A673 (cell line): ENCODE results near the gene ARFGEF2.

Source experiments
- CTCF ChIP-seq: fragments of 300-800, 200-600 bp; sonication (generic); conservative IDR thresholded peaks from 2 replicates; pipeline ENCODE4 v1.5.1; 2017; ENCODE audit warnings: low read depth, mild to moderate bottlenecking, antibody characterized with exemption, low read length, moderate library complexity, mixed read lengths
- EZH2 ChIP-seq: fragments of 200-600 bp; sonication (generic); IDR thresholded peaks from 2 replicates; pipeline ENCODE4 v1.6.1; 2017; ENCODE audit warnings: borderline replicate concordance, low read depth, mild to moderate bottlenecking, mixed read lengths, antibody characterized with exemption, low read length; ENCODE audit not compliant: poor library complexity, severe bottlenecking

- TF ChIP-seq EZH2 = no peak
- TF ChIP-seq CTCF = no peak
Measured at GRCh38 chr20:48972816-48973215, 51.3 kb downstream of the ARFGEF2 start.
